RWPE2 (cell line): ENCODE measurements around the gene VAC14.
"Not testable (repeated sequence)": the region's sequence is repeated elsewhere in the genome, so short reads cannot be mapped to it uniquely, and the experiment has no call there.

ENCODE experiments used
- ATAC-seq: fragments of 200-7000 bp; cut with Tn5 transposase; 3 replicates; pipeline ENCODE4 v1.9.1; 2021; ENCODE audit warnings: low read depth
- DNase-seq: peaks from one replicate; pipeline ENCODE4 v3.0.0-alpha.2; 2020; ENCODE audit warnings: low spot score
- H3K27ac ChIP-seq: fragments of 450-650 bp; 2 replicates; pipeline ENCODE4 v1.5.1; 2017; ENCODE audit warnings: mild to moderate bottlenecking; ENCODE audit not compliant: poor library complexity, severe bottlenecking
- H3K27me3 ChIP-seq: fragments of 250-450 bp; sonication (Bioruptor Pico); 2 replicates; pipeline ENCODE4 v1.5.1; 2021; ENCODE audit warnings: mild to moderate bottlenecking, moderate library complexity; ENCODE audit not compliant: insufficient read depth, poor library complexity, severe bottlenecking
- H3K36me3 ChIP-seq: fragments of 250-450 bp; sonication (Bioruptor Pico); 2 replicates; pipeline ENCODE4 v1.5.1; 2020; ENCODE audit warnings: low read depth, mild to moderate bottlenecking, moderate library complexity
- H3K4me1 ChIP-seq: fragments of 250-450 bp; sonication (Bioruptor Pico); 2 replicates; pipeline ENCODE4 v1.5.1; 2021; ENCODE audit warnings: mild to moderate bottlenecking, moderate library complexity; ENCODE audit not compliant: insufficient read depth, poor library complexity, severe bottlenecking
- H3K4me3 ChIP-seq: fragments of 250-450 bp; sonication (Bioruptor Pico); 2 replicates; pipeline ENCODE4 v1.5.1; 2021; ENCODE audit warnings: mild to moderate bottlenecking, moderate library complexity; ENCODE audit not compliant: severe bottlenecking
- H3K9me3 ChIP-seq: fragments of 250-450 bp; sonication (Bioruptor Pico); 2 replicates; pipeline ENCODE4 v1.5.1; 2021; ENCODE audit warnings: mild to moderate bottlenecking, moderate library complexity; ENCODE audit not compliant: severe bottlenecking
- CTCF ChIP-seq: fragments of 450-650 bp; IDR thresholded peaks from one replicate; pipeline ENCODE4 v1.5.1; 2017; ENCODE audit warnings: mild to moderate bottlenecking, moderate library complexity; ENCODE audit not compliant: poor library complexity, severe bottlenecking

VAC14 gene

DNA sequence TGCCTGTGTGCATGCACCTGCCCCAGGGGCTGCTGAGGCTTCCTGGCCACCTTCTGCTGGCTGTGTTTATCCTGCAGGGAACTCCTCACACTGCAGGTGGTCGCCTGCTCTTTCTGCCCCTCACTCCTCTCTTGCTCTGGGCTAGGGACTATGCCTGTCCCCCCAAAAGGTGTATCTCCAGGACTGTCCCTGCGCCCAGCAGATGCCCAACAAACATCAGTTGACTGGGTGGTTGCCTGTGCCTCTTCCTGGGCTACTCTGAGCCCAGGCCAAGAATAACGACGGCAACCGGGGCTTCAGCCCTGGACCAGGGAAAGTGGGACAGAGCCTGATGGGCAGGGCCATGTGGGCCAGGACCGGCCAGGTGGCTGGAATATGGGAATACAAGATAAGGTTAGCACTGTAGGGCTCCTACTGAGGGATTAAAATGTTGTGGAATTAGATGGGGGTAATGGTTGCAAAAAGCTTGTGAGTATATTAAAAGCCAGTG lies 55.4 kb downstream of the VAC14 start:
- no peaks in the 10 kb centered on the region for H3K9me3 ChIP-seq
- peaks cover 44% of the 10 kb centered on the region for H3K4me1 ChIP-seq
- H3K27me3 ChIP-seq = no peaks in the 10 kb centered on the region
- H3K27ac ChIP-seq = peak overlapping the region; percentile 85
- TF ChIP-seq CTCF = no peak
- no peak overlapping the region for H3K4me3 ChIP-seq
- no peak for DNase-seq
- peaks cover 8% of the 10 kb centered on the region; the same call in 1 of the 2 replicates for H3K36me3 ChIP-seq
- no peak for ATAC-seq

DNA sequence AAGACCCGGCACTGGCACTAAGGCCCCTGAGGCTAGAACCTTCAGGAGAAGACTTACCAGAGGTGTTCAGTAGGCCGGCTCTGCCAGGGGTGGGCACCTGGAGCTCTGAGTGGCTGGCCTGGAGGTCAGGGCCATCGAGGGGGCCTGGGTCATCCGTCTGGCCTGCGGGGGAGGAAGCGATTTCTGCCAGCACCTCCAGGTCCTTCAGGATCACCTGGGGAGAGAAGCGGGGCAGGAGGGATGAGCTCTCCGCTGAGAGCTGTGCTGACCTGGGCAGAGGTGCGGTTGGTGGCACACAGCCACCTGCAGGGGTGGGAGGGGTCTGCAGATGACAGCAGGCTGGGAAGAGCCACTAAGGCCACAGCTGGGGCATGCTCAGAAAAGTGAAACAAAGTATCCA lies 56.6 kb downstream of the VAC14 start:
- H3K27ac ChIP-seq = no peak overlapping the region
- H3K27me3 ChIP-seq = no peaks in the 10 kb centered on the region
- DNase-seq (no peak), ATAC-seq (no peak)
- peaks cover 8% of the 10 kb centered on the region; the same call in 1 of the 2 replicates for H3K36me3 ChIP-seq
- no peak overlapping the region for H3K4me3 ChIP-seq
- H3K4me1 ChIP-seq = peaks cover 41% of the 10 kb centered on the region
- H3K9me3 ChIP-seq = no peaks in the 10 kb centered on the region
- TF ChIP-seq CTCF = no peak

DNA sequence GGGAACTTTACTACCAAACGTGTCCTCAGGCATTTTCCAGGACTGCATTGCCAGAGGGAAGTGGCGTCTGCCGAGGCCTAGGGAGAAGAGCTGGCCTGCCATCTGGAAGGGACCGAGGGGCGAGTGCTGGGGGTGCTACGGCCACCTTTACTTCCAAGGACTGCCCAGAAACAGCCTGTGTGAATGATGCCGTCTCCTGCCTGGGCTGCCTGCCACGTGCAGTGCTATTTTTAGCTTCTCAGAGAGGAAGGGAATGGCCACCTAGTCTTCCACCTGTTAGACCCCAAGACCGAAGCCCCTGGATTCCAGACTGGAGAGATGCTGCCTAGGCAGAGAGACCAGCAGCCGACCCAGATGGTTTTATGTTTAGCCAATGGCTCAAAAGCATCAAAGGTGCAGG lies 57.2 kb downstream of the VAC14 start:
- no peak overlapping the region for H3K4me3 ChIP-seq
- peaks cover 36% of the 10 kb centered on the region for H3K4me1 ChIP-seq
- no peak overlapping the region for H3K27ac ChIP-seq
- H3K27me3 ChIP-seq = no peaks in the 10 kb centered on the region
- DNase-seq (no peak), ATAC-seq (no peak)
- peaks cover 8% of the 10 kb centered on the region; the same call in 1 of the 2 replicates for H3K36me3 ChIP-seq
- no peaks in the 10 kb centered on the region for H3K9me3 ChIP-seq
- TF ChIP-seq CTCF = no peak

GRCh38 chr16:70742967-70743366 lies 58.0 kb downstream of the VAC14 start:
- not testable (repeated sequence) for H3K9me3 ChIP-seq, ATAC-seq, H3K4me3 ChIP-seq, H3K27me3 ChIP-seq, DNase-seq, H3K36me3 ChIP-seq, H3K27ac ChIP-seq
- peaks cover 27% of the 10 kb centered on the region for H3K4me1 ChIP-seq

- H3K27ac ChIP-seq = peak overlapping the region; percentile 18
- DNase-seq = no peak
- no peak for TF ChIP-seq CTCF
- no peaks in the 10 kb centered on the region for H3K9me3 ChIP-seq
- peaks cover 8% of the 10 kb centered on the region; the same call in 1 of the 2 replicates for H3K36me3 ChIP-seq
- ATAC-seq = no peak
- peaks cover 15% of the 10 kb centered on the region for H3K4me1 ChIP-seq
- no peaks in the 10 kb centered on the region for H3K27me3 ChIP-seq
- H3K4me3 ChIP-seq = no peak overlapping the region
These were observed 59.2 kb downstream of the VAC14 start for GRCh38 chr16:70741783-70742125.
